ENCODE measurements around the gene SULF2.

DNA sequence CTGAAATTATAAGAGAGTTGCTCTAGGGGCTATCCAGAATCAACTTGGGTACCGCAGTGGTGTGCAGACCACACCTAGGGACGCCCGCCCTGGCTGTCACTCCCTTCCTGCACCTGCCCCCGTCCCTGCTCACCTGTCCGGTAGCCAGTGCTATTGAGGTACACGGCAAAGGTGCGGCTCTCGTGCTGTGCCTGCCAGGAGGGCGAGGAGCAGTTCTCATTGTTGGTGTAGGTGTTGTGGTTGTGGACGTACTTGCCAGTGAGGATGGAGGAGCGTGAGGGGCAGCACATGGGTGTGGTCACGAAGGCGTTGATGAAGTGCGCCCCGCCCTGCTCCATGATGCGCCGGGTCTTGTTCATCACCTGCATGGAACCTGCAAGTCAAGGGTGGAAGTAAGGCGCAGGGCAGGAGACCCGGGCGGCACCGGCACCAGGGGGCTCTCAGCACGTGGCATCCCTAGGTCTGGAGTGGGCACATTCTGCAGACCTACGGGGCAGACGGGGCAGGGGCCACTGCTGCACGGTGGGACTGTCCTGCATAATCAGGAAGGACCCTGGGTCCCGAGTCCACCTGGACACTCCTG, 48.6 kb downstream of the SULF2 start:
- TF ChIP-seq ZFP30 (CRISPR knock-in tag; IDR thresholded peaks at IDR 0.05) (no peak), ARNTL (CRISPR knock-in tag; IDR thresholded peaks at IDR 0.05; ENCODE audit: borderline replicate concordance, low read depth) (no peak), TOX (CRISPR knock-in tag; IDR thresholded peaks at IDR 0.05; ENCODE audit: borderline replicate concordance) (no peak), RARB (CRISPR knock-in tag; IDR thresholded peaks at IDR 0.05) (no peak), ESRRG (CRISPR knock-in tag; IDR thresholded peaks at IDR 0.05) (no peak)
- TF ChIP-seq, protein P1, sequence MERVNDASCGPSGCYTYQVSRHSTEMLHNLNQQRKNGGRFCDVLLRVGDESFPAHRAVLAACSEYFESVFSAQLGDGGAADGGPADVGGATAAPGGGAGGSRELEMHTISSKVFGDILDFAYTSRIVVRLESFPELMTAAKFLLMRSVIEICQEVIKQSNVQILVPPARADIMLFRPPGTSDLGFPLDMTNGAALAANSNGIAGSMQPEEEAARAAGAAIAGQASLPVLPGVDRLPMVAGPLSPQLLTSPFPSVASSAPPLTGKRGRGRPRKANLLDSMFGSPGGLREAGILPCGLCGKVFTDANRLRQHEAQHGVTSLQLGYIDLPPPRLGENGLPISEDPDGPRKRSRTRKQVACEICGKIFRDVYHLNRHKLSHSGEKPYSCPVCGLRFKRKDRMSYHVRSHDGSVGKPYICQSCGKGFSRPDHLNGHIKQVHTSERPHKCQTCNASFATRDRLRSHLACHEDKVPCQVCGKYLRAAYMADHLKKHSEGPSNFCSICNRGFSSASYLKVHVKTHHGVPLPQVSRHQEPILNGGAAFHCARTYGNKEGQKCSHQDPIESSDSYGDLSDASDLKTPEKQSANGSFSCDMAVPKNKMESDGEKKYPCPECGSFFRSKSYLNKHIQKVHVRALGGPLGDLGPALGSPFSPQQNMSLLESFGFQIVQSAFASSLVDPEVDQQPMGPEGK (CRISPR knock-in tag; IDR thresholded peaks at IDR 0.05; ENCODE audit: borderline replicate concordance) = no peak
- TF ChIP-seq, protein P2, sequence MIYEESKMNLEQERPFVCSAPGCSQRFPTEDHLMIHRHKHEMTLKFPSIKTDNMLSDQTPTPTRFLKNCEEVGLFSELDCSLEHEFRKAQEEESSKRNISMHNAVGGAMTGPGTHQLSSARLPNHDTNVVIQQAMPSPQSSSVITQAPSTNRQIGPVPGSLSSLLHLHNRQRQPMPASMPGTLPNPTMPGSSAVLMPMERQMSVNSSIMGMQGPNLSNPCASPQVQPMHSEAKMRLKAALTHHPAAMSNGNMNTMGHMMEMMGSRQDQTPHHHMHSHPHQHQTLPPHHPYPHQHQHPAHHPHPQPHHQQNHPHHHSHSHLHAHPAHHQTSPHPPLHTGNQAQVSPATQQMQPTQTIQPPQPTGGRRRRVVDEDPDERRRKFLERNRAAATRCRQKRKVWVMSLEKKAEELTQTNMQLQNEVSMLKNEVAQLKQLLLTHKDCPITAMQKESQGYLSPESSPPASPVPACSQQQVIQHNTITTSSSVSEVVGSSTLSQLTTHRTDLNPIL (CRISPR knock-in tag; IDR thresholded peaks at IDR 0.05; ENCODE audit: low read depth) = no peak
- TF ChIP-seq, protein P3, sequence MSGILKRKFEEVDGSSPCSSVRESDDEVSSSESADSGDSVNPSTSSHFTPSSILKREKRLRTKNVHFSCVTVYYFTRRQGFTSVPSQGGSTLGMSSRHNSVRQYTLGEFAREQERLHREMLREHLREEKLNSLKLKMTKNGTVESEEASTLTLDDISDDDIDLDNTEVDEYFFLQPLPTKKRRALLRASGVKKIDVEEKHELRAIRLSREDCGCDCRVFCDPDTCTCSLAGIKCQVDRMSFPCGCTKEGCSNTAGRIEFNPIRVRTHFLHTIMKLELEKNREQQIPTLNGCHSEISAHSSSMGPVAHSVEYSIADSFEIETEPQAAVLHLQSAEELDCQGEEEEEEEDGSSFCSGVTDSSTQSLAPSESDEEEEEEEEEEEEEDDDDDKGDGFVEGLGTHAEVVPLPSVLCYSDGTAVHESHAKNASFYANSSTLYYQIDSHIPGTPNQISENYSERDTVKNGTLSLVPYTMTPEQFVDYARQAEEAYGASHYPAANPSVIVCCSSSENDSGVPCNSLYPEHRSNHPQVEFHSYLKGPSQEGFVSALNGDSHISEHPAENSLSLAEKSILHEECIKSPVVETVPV (CRISPR knock-in tag; IDR thresholded peaks at IDR 0.05) = no peak
